NCI-H748 treated with DMSO at 0.1 percent for 48 hours (cell line): ENCODE measurements around the gene AGAP3.

Source experiments
- DNase-seq: peaks from one replicate; lab custom pipeline; 2025; lab: John Stamatoyannopoulos, UW

The AGAP3 gene

DNA sequence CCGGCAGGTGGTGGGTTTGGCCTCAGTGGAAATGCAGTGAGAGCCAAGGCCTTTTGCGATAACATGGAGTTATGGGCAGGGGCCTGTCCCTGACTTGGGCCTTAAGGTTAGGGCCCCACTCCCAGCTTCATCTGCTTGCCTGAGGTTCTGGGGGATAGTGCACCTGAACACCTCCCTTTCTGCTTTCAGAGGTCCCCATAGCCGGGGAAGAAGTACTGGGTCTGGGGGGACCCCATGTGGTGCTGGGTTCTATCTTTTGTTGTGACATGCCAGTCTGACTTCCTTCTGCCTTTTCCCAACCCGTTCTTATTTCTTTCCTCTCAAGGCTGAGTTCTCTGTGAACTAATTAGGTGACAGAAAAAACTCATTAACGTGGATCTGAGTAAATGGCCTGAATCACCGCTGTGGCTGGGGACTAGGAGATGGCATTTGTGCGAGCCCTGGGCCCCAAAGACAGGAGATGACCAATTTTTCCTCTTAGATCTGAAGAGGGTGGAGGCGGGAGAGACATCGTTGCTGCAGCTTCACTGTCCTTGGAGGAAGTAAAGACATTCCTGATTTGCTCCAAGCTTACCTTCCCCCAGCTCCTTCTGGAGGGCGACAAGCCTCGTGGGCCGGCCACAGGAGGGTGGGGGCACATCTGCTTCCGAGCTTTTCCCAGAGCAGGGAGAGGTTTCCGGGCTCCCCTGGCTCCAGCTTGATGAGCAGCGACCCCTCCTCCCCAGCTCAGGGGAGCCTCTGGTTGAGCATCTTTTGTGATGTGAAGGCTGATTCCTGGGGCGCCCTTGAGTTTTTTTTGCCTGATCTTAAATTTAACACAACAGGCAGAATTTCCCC lies 2.0 kb downstream of the AGAP3 start:
- no peak for DNase-seq

DNA sequence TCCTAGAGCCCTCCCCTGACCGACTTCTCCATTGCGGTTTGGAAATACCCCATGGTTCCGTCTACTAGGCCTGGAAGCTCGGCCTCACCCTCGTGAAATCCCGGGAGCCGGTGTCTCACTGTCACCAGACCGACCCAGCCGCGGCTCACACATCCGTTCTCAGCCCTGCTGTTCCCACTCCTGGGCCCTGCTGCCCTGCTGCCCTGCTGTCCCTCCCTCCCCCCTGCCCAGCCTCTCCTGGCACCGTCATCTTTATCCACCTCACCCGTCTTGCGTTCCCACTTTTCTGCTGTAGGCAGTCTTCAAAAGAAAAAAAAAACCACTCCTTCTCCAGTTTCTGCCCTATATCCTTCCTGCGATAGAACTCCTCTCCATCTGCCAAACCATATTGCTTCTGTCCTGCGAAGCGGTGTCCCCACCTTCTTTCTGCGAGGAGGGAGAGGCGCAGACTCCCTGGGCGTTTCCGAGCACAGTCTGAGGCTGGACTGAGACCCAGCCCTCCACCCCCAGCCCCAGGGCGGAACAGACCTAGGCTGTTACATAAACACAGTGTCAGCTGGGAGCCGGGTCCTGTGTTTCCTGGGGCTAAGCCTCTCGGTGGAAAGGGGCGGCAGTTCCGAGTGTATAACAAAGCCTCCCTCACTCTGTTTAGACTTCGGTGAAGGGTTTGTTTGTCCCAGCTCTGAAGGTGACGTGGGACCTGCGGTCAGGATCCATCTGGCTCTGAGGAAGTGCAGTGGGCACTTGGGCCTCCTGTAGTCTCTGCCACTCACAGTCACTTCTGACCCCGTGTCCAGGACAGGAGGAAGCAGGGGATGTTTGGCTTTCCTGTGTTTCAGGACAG lies 2.8 kb downstream of the AGAP3 start:
- DNase-seq = no peak

DNA sequence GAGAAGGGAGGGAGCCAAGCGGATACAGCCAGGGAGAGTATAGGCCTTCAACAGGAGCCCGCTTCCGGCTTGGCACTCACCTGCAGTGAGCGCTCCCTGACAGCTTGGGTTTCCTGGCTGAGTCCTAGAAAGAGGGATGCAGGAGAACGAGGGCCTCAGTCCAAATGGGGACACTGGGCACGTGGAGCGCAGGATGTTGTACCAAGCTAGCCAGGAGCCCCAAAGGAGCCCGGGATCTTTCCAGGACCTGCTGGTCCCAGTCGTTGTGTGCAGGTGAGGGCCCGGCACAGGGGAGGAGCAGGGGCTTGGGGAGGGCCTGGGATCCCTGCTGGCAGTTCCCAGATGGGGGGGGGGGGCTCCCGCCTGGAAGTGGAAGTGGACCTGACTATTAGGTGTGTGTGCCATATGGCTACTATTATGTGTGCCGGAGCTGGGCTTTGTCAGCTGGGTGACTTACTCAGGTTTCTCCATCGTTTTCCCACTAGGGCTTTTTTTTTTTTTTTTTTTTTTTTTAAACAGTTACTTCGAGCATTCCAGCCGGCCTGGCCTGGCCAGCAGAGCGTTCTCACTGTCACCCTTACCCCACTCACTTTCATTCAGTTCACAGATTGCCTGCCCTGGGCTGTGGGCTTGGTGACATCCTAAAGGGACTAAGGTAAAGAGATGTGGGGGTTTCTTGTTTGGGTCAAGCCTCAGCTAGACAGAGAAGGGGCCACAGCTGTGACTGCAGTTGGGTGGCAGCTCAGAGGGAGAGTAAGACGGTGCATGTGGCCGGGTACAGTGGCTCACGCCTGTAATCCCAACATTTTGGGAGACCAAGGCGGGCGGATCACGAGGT lies 3.8 kb downstream of the AGAP3 start:
- DNase-seq = no peak

DNA sequence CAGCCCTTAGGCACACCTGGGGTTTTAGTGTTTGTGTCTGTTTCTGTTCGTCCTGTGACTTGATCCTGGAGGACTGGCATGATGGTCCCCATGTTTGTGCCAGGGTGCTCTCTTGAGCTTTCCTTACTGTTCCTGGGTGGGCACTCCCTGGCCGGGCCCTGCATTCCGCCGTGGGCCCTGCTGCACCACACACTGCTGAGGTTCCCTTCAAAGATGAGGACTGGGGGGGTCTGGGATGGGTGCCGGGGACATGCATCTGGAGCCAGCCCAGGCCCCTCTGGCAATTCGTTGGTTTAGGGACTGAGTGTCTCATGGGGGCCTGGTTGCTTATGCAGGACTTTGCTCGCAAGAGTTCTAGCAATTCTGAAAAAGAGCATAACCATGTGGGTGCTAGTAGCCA lies 4.7 kb downstream of the AGAP3 start:
- no peak for DNase-seq

- no peak for DNase-seq
Observed at GRCh38 chr7:151091431-151091830, 5.2 kb downstream of the AGAP3 start.

DNA sequence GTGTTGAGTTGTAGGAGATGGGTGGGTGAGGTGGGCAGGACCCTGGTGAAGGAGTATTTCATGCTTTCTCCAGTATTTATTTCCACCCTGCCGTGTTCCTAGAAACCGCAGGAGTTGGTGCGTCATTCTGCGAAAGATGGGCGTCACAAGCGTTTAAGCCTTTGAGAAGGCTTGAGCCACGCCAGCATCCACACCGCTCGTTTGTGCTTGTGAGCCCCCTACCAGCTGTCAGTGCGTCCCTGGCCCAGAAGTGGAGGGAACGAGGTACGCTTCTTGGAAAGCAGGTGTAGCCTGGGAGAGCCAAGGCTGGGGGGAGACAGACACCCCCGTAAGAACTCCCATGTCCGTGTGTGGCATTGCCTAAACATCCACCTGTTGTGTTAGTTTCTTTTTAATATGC lies 5.7 kb downstream of the AGAP3 start:
- no peak for DNase-seq

GRCh38 chr7:151093748-151094147 lies 7.5 kb downstream of the AGAP3 start:
- no peak for DNase-seq

- DNase-seq = no peak
Observed at GRCh38 chr7:151094675-151095074, 8.4 kb downstream of the AGAP3 start.

DNA sequence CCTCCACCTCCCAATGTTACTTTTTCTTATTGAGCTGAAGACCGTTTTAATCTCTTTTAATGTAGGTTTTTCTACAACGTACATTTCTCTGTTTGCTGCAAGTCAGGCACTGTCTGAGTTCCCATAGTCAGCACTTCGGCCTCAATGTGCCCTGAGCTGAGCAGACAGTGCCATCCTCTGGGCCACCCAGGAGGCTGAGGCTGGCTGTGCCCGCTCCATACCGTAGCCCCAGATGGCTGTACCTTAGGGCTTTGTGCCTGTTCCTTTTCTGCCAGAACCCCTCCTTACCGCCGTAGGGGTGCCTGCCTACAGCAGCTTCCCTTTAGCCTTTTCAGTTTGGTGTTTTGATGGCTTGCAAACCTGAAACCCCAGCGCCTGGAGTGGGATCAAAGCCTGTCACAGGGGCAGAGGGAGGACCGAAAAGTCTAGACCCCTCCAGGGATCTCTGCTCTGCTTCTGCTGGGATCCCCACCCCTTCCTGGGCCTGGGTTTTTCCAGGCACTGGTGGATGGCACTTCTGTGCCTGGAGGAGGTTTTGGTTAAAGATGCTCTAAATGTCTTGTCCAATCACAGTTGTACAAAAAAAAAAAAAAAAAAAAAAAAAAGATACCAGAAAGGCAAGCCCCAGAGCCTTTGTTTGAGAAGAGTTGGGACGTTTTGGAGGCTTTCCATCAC lies 9.0 kb downstream of the AGAP3 start:
- no peak for DNase-seq

- no peak for DNase-seq
Observed at GRCh38 chr7:151095828-151096475, 9.7 kb downstream of the AGAP3 start.

GRCh38 chr7:151099486-151100211 lies 13.4 kb downstream of the AGAP3 start:
- DNase-seq = no peak

- no peak for DNase-seq
Observed at GRCh38 chr7:151100921-151101320, 14.6 kb downstream of the AGAP3 start.

GRCh38 chr7:151101621-151102396 lies 15.5 kb downstream of the AGAP3 start:
- no peak for DNase-seq

DNA sequence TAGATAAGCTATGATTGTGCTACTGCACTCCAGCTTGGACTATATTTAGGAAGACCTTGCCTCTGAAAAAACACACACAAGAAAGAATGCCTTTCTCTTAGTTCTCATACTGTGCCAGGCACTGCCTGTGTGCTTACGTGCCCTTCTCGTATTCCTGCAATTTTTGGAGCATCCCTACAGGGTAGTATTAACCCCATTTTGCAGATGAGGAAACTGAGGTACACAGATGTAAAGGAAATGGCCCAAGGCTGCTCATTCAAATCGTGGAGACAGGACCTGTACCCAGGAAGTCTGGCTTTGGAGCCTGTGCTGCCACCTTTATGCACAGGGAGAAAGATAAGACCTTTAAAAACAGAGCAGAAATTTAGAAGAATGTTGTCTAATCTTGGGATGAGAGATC lies 16.7 kb downstream of the AGAP3 start:
- no peak for DNase-seq

GRCh38 chr7:151103973-151104372 lies 17.7 kb downstream of the AGAP3 start:
- no peak for DNase-seq

DNA sequence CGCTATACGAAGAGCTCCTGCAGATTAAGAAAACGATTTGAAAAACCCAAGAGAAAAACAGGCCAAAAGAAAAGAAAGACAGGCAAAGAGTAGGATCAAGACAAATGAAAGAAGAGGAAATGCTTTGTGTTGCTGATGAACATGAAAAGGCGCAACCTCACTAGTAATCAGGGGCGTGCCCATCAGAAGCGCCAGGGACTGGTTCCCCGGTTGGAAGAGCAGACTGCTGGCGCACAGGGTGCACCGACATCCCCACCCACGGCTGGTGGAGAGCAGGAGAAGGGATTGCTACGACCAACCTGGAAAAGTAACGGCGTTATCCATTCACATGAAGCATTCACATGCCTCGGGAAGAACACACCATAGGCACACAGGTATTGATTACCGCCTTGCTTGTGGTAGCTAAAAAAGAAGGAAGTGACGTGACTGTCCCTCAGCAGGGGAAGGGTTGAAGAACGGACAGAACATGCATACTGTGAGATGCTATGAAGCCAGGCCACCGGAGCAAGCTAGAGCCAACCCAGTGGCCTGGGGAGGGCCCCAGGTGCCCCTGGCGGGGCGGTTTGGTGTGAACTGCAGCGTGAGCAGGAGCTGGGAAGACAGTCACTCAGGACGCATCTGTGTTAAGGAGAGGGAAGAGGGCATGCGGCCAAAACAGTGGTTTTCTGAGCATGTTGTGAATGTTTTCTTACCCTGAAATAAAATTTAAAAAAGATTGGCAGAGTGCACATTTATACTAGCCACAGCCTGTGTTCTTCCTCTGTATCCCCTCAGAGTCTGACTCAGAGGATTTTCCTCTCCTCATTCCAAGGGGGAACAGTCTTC lies 18.3 kb downstream of the AGAP3 start:
- no peak for DNase-seq

GRCh38 chr7:151107882-151108281 lies 21.6 kb downstream of the AGAP3 start:
- DNase-seq = no peak

GRCh38 chr7:151109094-151110048 lies 23.1 kb downstream of the AGAP3 start:
- DNase-seq = no peak
